Keratinocyte (primary cell): ENCODE measurements around the gene KLHL21.

Experiments
- CTCF ChIP-seq, 3 experiments: IDR thresholded peaks in 1 of 3; conservative IDR thresholded peaks in 1 of 3; optimal IDR thresholded peaks in 1 of 3; 2 replicates in 2 of 3; 3 replicates in 1 of 3; pipeline versions ENCODE3 to v1.5.1; 2011; ENCODE audit warnings: low read length in 3 of 3, mild to moderate bottlenecking in 3 of 3, moderate library complexity in 2 of 3, control low read depth in 1 of 3, inconsistent platforms in 1 of 3; ENCODE audit not compliant: insufficient read depth in 2 of 3; ENCODE audit errors: extremely low read depth in 1 of 3
- EZH2 ChIP-seq: IDR thresholded peaks from one replicate; pipeline ENCODE4 v1.6.1; 2012; ENCODE audit warnings: inconsistent platforms, mild to moderate bottlenecking, low read length, moderate library complexity

GRCh38 chr1:6612641-6613360 is 10.1 kb upstream of the KLHL21 start:
- TF ChIP-seq CTCF (optimal IDR thresholded peaks at IDR 0.05 in 1 of 3, IDR thresholded peaks at IDR 0.05 in 1 of 3, conservative IDR thresholded peaks at IDR 0.05 in 1 of 3; ENCODE audit: extremely low read depth in 1 of 3, insufficient read depth in 2 of 3, low read length in 3 of 3) (peak in 1 of 3 experiments; percentile 12), EZH2 (no peak)
